Thyroid gland (tissue), 4 donors: ENCODE measurements around the gene FAM209A. TPM values are rescaled to one million over a fixed set of nuclear protein-coding genes. Genes with fewer than 3 reads are reported as not detected.
A peak's percentile ranks its signal among the peaks of the same experiment; 100 is the strongest.

Experiments used
- DNase-seq, 2 donors: peaks; one replicate each; pipeline ENCODE4 v3.0.0-alpha.2; 2019
- H3K27ac ChIP-seq, 3 donors: fragments of 200-600 bp; sonication (generic); 1 replicate in 2 of 3; 2 replicates in 1 of 3; pipeline ENCODE4 v1.5.1; 2016 to 2019; ENCODE audit warnings: mild to moderate bottlenecking in 1 of 3, moderate library complexity in 1 of 3
- H3K27me3 ChIP-seq: fragments of 200-600 bp; sonication (generic); one replicate; pipeline ENCODE4 v1.5.1; 2019
- H3K36me3 ChIP-seq, 2 donors: fragments of 200-600 bp; sonication (generic); one replicate each; pipeline ENCODE4 v1.5.1; 2016 to 2019
- H3K4me1 ChIP-seq, 2 donors: fragments of 200-600 bp; sonication (generic); one replicate each; pipeline ENCODE4 v1.5.1; 2017 to 2019
- H3K4me3 ChIP-seq, 3 donors: fragments of 200-600 bp; sonication (generic); replicated peaks in 1 of 3; 1 replicate in 2 of 3; 2 replicates in 1 of 3; pipeline ENCODE4 v1.5.1; 2016; ENCODE audit warnings: mild to moderate bottlenecking in 1 of 3
- H3K9me3 ChIP-seq: fragments of 200-600 bp; sonication (generic); one replicate; pipeline ENCODE4 v1.5.1; 2017
- CTCF ChIP-seq, 6 experiments: fragments of 200-600 bp in 3 of 6; fragments of 450-650 bp in 3 of 6; sonication (generic) in 3 of 6; IDR thresholded peaks; one replicate each; pipeline ENCODE4 v1.5.1; 2016 to 2019; ENCODE audit warnings: antibody characterized with exemption in 6 of 6, mild to moderate bottlenecking in 2 of 6, inconsistent platforms in 1 of 6, moderate library complexity in 1 of 6
- POLR2A ChIP-seq, 2 donors: fragments of 450-650 bp; IDR thresholded peaks; one replicate each; pipeline ENCODE4 v1.6.1; 2017; ENCODE audit warnings: antibody characterized with exemption in 2 of 2, mild to moderate bottlenecking in 2 of 2, moderate library complexity in 1 of 2
- WGBS, 2 donors: methylation state at CpG; one replicate each; pipeline ENCODE4 v1.1.5; 2017; 5-methylcytosine and 5-hydroxymethylcytosine counted together
- intact Hi-C: fragments of 100-400 bp; cut with DNase I; formaldehyde crosslinking; loops from one replicate; pipeline ENCODE4 v1.15.1; 2023
- total RNA-seq, 4 donors: library from RNA; depleted of rRNA; stranded (reverse); fragments of >200 nt; gene quantifications; one replicate each; pipeline ENCODE4 v1.2.3, GENCODE V29; 2016

FAM209A gene
- total RNA-seq, 4 donors from 2014 or later = 0.54 TPM; not detected in 3

GRCh38 chr20:56503916-56504315 lies 20.6 kb upstream of the FAM209A start:
- Histone ChIP-seq H3K9me3 (no peaks in the 10 kb centered on the region), H3K27ac (peak overlapping the region in 1 of 3 donors; percentile 46), H3K27me3 (no peaks in the 10 kb centered on the region), H3K36me3 (no peaks in the 10 kb centered on the region), H3K4me3 (no peak overlapping the region), H3K4me1 (peaks cover 4 to 8% of the 10 kb centered on the region in 2 donors)
- DNase-seq = peak; percentile 55 to 76
- intact Hi-C loops = no loop called here
- no peak for TF ChIP-seq CTCF (IDR thresholded peaks at IDR 0.05)
- TF ChIP-seq POLR2A (IDR thresholded peaks at IDR 0.05) = no peak
- 28 to 49% methylated on average over 4 to 6 of the region's 8 CpGs for WGBS, 2 donors

- no peak for DNase-seq
- Histone ChIP-seq H3K4me1 (peaks cover 4 to 8% of the 10 kb centered on the region in 2 donors), H3K9me3 (no peaks in the 10 kb centered on the region), H3K27me3 (no peaks in the 10 kb centered on the region), H3K27ac (no peak overlapping the region), H3K4me3 (no peak overlapping the region), H3K36me3 (no peaks in the 10 kb centered on the region)
- 74 to 80% methylated on average over 9 of the region's 9 CpGs for WGBS, 2 donors
- TF ChIP-seq POLR2A (IDR thresholded peaks at IDR 0.05) (no peak), CTCF (IDR thresholded peaks at IDR 0.05) (peak in 3 of 6 experiments; percentile 10 to 35 (median 11))
- intact Hi-C loops = no loop called here
These were observed 20.1 kb upstream of the FAM209A start for GRCh38 chr20:56504373-56505005.

GRCh38 chr20:56506103-56506502 lies 18.4 kb upstream of the FAM209A start:
- no peak overlapping the region for H3K27ac ChIP-seq

GRCh38 chr20:56511926-56512325 lies 12.6 kb upstream of the FAM209A start:
- TF ChIP-seq CTCF (IDR thresholded peaks at IDR 0.05) = no peak
- no peak for TF ChIP-seq POLR2A (IDR thresholded peaks at IDR 0.05)
- Histone ChIP-seq H3K4me1 (no peaks in the 10 kb centered on the region), H3K36me3 (peaks cover 12 to 13% of the 10 kb centered on the region in 2 donors), H3K9me3 (no peaks in the 10 kb centered on the region), H3K27ac (no peak overlapping the region), H3K27me3 (no peaks in the 10 kb centered on the region), H3K4me3 (no peak overlapping the region)
- WGBS, 2 donors = 98 to 99% methylated on average over 10 of the region's 10 CpGs
- DNase-seq = no peak
- intact Hi-C loops = no loop called here

More at GRCh38 chr20:56506103-56506502, 18.4 kb upstream of the FAM209A start:
- Histone ChIP-seq H3K27me3 (no peaks in the 10 kb centered on the region), H3K36me3 (no peaks in the 10 kb centered on the region), H3K4me3 (no peak overlapping the region), H3K4me1 (peaks cover 4 to 8% of the 10 kb centered on the region in 2 donors), H3K9me3 (no peaks in the 10 kb centered on the region)
- 49 to 64% methylated on average over 3 of the region's 3 CpGs for WGBS, 2 donors
- TF ChIP-seq CTCF (IDR thresholded peaks at IDR 0.05) (no peak), POLR2A (IDR thresholded peaks at IDR 0.05) (no peak)
- intact Hi-C loops = no loop called here
- no peak for DNase-seq
